Myometrial cell (primary cell): ENCODE measurements around the gene SIL1. TPM values are rescaled to one million over a fixed set of nuclear protein-coding genes. Genes with fewer than 3 reads are reported as not detected.

Source experiments
- total RNA-seq: library from RNA; depleted of rRNA; stranded (reverse); fragments of >200 nt; gene quantifications from 2 replicates; pipeline ENCODE4 v1.2.3, GENCODE V29; 2015

Gene SIL1
- total RNA-seq: 71.2 and 72.1 TPM in 2 replicates

DNA sequence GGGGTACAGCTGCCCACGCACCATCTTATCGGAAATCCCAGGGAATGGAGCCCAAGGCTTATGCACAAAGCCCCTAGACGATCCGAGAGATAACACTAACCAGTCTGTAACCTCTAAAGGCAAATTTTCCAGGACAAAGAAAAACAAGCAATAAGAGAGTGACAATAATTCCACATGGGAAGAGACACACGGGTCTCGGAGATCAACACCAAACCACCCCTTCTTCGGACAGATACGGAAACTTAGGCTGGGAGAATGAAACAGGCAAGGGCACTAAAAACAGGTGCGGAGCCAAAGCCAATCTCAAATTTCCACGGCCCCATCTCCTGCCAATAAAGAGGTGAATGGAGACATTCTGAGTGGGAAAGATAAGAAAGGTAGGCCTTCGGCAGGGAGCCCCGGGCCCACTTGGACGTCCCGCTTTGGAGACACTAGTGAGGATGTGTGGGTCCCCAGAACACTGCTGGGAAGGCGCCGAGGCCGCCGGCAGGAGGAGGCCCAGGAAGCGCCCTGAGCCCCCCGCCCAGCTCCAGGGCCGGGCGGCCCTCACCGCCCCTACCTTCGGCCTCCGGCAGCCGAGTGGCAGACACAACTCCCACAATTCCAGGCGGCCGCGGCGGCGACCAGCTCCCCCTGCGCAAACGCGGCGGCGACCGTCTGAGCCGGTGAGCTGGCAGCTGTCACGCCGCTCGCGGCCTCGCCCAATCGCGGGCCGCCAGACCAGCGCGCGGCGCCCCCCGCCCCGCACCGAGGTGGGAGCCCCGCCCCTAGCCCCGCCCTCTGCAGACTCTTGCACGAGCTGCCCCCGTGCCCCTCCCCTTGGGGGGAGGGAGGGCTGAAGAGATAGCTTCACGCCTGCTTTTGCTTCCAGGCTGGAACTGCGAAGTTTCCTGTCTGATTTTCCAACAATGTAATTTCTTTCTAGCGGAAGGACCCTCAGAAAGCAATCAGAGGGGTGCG is at the start of gene SIL1:
Gene SIL1, minus strand, starts transcription at position 659 of the 960 bp plus-strand sequence. CDS start 70,525 bp downstream, outside the sequence.

Other genes starting within 250 kb of the SIL1 start
- 187 and 199 TPM in 2 replicates for gene MATR3, start 95.4 kb upstream of the SIL1 start, total RNA-seq
- gene PAIP2, start 143.5 kb upstream of the SIL1 start, total RNA-seq: 48.4 and 72.7 TPM in 2 replicates
- not detected in 2 replicates for gene SLC23A1, start 184.9 kb upstream of the SIL1 start, total RNA-seq
- 0.29 TPM in 1 of 2 replicates, not detected in the other for gene MZB1, start 191.5 kb upstream of the SIL1 start, total RNA-seq
- gene PROB1, start 196.7 kb upstream of the SIL1 start, total RNA-seq: 2.3 and 2.8 TPM in 2 replicates
- gene SPATA24, start 205.7 kb upstream of the SIL1 start, total RNA-seq: 0.29 and 4.3 TPM in 2 replicates
- gene DNAJC18, start 241.2 kb upstream of the SIL1 start, total RNA-seq: 3.5 and 11.7 TPM in 2 replicates